Measurements from ENCODE around the gene SLC18A2.

GRCh38 chr10:117218654-117219053, 22.3 kb upstream of the SLC18A2 start:
- no peak for TF ChIP-seq MAX (IDR thresholded peaks at IDR 0.05; ENCODE audit: insufficient read depth, insufficient read length)
- TF ChIP-seq CTCF (IDR thresholded peaks at IDR 0.05; ENCODE audit: extremely low read depth in 1 of 2, insufficient read depth in 1 of 2, low read depth in 1 of 2, low read length in 2 of 2): no peak
- TF ChIP-seq POLR2A (IDR thresholded peaks at IDR 0.05; ENCODE audit: low read depth, low read length): no peak
- TF ChIP-seq POLR2AphosphoS5 (IDR thresholded peaks at IDR 0.05; ENCODE audit: insufficient read depth, low read depth, low read length): no peak
- no peak for TF ChIP-seq JUN (IDR thresholded peaks at IDR 0.05; ENCODE audit: borderline replicate concordance, insufficient read depth, insufficient read length, low read depth)

Measured in endothelial cell of umbilical vein (primary cell).